NCI-H2107 treated with DMSO at 0.1 percent for 48 hours (cell line): Measurements from ENCODE around the gene LGR6.
"Not testable (repeated sequence)": the region's sequence is repeated elsewhere in the genome, so short reads cannot be mapped to it uniquely, and the experiment has no call there.

Experiments
- DNase-seq: peaks from one replicate; lab custom pipeline; 2025; ENCODE audit not compliant: unreplicated experiment; lab: John Stamatoyannopoulos, UW

LGR6 gene

DNA sequence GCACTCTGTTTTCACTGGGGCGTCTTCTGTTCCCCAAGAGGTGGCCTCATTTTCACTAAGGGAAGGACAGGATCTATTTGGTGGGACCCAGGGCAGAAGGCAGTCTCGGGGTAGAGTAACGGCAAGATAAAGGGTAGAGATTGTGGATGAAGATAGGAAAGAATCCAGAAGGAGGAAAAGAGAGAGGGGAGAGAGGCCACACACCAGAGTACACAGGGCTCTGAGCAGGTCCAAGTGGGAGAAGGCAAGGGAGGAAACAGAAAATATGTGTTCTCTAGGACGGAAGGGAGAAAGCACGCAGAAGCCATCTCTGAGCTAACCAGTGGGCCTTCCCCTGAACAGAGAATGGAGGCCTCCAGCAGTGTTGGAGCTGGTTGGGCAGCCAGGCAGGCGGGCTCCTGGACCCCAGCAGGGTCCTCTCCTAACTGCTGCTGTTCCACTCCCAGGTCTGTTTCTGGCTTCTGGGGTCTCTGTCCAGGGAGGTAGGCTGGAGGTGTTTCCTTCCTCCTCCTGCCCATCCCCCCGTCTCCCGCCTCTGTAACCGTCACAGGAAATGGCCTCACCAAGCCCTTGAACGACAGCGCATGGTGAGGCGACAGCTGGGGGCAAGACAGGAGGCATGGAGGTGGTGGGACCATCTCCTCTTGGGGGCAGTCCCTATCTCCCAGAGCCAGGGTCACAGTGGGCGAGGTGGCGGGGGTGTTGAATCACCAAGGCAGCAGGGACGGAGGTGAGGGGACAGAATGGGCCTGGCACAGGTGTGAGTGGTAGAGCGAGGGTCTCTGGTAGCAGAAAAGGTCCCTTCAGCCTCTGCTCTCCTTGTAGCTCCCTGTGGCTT, 33.8 kb upstream of the LGR6 start:
- DNase-seq = no peak

DNA sequence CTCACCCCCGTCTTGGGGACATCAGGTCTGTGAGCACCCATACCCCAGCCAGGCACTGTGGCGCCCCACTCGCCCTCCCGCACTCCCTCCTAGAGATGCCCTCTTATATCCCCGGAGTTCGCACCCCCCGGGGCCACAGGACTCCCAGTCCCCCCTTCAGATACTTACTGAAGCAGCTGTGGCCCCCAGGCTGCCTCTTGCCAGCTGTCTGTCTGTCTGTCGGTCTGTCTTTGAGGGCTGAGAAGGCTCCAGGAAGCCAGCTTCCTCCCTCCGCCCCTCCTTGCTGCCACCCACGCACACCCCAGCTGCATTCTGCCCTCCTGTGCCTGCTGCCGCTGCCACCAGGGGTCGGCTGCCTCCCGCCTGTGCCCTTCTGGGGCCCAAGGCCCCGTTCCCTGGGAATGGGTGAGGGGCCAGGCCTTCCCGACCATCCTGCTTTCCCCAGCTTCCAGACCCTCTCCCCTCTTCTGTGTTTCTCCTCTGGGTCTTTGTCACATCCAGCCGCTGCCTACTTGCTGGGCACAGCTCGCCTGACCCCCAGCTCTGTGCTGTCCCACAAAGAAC, 33.1 kb upstream of the LGR6 start, which contains the start of gene PTPN7:
Gene PTPN7 (minus strand): TSS at position 226 of the 564 bp plus-strand sequence. CDS start 1,200 bp downstream, outside the sequence.
- DNase-seq = no peak

DNA sequence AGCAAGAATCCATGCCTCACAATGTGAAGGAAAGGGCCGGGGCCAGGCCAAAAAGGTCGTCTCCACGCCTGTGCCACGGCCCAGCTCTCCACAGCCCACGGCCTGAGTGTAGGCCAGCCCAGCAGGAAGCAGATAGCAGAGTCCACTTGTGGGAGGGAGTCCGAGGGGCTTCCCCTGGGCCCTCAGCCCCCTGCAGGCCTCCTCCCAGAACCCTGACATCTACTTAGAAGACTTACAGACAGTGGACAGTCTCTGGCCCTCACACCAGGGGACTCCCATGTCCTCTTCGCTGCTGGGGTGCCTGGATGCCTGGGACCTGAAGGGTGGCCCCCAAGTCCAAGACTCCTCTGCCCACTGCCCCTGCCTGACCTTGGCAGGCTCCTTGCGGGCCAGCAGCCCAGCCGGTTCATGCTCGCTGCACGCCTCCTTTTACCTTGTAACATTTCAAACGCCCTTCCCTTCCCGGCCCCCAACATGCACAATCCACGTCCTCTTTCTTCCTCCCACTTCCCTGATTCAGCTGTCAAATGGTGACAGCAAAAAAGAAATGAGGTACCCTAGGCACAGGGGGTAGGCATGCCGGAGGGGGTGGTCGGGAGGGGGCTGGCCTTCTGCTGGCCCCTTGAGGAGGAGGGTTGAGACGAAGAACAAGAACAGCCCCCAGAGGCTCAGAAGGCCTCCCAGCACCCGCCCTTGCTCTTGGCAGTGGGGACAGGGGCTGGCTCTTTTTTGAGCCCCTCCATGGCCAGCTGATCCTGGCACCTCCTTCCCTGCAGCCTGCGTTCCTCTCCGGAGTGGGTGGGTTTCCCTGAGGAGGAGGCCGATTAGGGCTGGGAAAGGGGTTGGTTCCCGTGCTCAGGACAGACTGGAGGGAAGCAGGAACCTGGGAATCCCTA, 32.2 kb upstream of the LGR6 start:
- DNase-seq = no peak

DNA sequence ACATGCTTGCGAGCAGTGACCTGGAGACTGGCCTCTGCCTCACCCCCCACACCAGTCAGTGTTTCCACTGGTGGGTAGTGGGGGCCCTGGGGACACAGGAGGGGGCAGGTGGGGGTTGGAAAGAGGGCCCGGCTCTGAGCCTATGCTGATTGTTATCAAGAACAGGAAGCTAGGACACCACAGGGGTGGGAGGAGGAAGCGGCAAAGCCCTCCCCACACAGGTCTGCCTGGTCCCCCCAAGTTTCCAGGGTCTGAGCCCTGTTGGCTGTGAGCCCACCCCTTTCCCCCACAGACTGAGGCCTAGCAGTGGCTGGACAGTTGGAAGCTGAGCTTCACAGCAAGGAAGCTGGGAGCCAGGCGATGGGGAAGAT, 31.6 kb upstream of the LGR6 start:
- no peak for DNase-seq

DNA sequence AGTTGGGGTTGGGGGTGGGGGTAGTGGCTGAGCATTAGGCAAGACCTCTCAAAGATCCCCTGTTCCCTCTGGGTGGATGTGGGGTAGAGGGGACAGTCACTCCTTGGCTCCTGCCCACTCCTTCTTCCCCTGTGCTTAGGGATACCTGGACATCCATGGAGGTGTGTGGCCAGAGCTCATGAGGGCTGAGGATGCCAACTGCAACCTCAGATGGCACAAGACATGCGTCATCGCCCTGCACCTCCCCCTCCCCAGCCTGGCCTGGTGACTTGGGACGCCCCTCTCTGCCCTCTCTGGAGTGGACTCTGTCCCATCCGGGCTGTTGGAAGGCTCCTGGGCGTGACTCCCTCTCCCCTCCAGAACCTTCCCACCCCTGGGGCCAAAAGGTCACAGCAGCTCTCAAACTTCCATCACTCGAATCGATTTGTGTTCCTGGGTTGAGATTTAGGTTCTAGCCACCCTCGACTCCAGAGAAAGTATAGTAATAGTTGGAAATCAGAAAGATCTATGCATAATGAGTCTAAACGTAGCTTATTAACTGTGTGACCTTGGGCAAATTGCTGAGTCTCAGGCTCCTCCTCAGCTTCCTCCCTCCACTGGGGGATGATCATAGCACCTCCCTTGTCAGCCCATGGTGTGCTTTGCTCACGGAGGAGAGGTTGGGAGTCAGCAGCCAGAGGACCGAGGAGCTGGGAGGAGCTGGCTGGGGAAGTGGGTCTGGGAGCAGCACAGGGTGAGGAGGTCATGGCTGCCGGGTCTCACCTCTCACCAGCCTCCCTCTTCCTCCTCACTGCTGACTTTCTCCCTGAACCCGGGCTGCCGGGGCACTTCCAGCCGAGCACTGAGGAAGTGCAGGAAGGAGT, 30.9 kb upstream of the LGR6 start:
- no peak for DNase-seq

DNA sequence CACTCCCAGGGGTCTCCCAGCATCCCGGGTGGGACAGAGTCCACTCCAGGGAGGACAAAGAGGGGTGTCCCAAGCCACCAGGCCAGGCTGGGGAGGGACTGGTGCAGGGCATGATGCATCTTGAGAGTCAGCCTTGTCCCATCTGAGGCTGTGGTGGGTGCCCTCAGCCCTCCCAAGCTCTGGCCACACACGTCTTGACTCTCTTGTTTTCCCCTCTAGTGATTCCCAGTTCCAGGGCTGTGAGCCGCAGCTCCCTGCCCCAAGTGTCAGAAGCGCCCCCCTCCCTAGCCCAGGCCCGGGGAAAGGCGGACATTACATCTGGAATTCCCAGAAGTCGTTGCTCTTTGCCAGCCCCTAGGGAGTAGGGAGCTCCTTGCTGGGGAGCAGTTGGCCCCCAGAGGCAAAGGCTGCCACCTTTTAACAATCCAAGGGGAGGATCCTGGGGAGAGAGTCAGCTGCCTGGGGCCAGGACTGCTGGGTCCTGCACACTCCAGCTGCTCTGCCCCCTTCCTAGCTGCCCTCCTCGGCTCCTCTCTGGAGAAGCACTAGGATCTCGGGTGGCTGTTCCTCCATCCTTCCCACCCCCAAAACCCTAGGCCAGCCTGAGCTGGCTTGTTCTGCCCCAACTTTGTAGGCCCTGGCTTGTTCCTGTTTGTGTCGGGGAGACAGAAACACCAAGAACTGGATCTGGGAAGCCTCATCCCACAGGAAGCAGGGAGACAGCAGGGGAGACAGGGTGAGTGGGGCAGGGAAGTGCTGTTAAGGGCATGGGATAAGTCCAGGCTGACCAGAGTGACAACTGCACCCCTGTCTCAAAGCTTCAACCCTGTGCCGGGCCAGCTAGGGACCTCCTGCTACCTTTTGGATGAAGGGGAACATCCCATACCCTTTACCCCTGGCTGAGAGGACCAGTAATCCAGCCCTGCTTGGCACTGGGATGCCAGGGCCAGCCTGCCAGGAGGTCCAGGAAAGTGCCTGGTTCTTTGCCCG, 30.0 kb upstream of the LGR6 start:
- no peak for DNase-seq

DNA sequence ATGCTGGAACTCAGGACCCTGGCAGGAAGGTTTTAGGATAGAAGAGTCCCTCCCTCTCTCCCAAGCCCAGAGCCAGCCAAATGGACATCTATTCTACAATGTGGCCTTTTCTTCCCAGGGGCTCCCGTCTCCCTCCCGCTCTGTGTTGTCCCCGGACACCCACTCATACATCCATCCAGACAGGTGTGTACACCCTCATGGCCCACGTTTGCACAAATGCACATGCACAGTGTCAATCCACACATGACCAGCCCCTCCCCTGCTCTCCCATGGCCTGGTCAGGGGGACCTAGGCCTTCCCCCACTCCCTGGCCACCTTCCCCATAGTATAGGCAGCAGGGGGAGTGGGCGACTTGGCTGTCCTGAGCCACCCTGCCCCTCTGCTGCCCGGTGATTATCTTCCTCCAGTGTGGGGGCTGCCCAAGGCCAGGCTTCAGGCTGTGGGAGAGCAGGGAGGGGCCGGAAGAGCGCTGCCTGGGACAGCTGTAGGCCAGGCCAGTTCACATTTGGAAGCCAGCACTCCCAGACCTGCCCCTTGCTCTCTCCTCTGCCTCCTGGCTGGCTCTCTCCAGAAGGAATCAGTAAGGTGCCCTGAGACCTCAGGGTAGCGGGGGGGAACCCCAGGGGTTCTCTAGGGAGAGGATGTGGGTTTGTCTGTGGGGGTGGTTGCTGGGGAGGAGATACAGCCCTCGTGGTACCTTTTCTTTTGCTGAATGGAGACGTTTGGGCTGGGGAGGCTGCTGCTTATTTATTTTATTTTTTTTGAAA, 29.1 kb upstream of the LGR6 start:
- DNase-seq = no peak

DNA sequence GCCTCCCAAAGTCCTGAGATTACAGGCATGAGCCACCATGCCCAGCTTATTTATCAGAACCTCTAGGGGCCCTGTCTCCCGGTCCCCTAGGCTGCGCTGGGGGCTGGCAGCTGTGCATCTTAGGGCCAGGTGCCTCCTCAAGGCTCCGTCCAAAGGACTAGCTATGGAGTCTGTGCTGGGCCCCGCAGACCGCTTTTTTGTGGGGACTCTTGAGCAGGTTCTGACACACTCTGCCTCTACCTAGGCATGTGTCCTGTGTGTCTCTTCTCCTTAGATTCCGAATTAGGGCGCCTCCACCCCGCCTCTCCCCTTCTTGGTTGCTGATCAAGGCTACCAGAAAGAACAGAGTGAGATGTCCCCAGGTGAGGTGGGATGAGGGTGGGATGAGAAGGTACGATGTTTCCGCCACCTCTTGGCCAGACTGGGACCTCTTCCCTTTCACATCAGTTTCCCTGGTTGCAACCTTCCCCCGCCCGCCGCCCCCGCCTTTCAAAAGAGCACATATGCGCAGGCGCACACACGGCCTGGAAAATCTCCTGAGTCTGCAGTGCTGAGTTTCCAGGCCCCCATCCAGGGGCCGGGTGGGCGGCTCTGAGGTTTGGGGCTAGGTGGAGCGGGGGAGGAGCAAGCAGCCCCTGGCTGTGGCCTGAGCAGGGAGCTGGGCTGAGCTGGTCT, 28.2 kb upstream of the LGR6 start:
- DNase-seq = no peak

DNA sequence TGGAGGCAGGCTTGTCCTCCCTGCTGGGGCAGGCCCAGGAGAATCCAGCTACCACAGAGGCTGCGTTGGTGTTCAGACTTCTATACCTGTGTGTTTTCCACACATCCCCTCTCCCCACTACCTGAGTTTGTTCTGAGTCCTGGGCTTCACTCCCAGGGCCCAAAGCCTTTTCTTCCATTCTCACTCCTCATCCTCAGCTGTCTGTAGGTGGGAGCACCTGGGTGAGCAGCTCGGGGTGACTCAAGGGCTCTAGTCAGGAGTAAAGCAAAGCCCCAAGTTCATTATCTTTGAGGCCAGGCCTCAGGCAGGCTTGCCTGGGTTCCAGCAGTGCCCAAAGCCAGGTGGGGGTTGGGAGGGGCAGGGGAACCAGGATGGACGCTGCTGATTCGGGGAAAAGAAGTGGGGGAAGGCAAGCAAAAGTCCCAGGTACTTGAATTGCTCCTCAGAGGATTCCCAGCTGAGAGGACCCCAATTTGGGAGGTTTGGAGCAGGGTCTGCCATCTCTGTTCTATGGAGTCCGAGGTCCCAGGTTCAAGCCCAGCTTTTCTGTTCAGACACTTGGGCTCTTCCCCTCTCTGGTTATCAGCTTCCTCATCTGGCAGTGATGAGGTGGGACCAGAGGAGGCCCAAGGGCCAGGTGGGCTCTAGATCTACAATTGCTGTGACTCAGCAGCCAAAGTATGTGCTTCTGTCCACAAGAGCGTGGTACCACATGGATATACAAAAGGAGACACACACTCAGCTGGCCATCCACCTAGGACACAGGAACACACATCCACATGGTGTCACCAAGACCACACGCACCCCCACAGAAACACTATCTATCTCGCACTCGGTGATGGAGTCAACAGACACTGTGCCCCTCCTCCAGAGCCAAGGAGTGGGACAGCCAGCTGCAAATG, 27.4 kb upstream of the LGR6 start:
- DNase-seq = no peak

DNA sequence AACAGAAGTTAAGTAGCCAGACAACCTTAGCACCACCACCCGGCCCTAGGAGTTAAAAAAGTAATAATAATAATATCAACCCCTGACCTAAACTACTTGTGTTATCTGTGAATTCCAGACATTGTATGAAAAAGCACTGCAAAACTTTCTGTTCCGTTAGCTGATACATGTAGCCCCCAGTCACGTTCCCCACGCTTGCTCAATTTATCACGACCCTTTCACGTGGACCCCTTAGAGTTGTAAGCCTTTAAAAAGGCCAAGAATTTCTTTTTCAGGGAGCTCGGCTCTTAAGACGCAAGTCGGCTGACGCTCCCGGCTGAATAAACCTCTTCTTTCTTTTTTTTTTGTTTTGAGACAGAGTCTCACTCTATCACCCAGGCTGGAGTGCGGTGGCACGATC, 26.5 kb upstream of the LGR6 start:
- not testable (repeated sequence) for DNase-seq

DNA sequence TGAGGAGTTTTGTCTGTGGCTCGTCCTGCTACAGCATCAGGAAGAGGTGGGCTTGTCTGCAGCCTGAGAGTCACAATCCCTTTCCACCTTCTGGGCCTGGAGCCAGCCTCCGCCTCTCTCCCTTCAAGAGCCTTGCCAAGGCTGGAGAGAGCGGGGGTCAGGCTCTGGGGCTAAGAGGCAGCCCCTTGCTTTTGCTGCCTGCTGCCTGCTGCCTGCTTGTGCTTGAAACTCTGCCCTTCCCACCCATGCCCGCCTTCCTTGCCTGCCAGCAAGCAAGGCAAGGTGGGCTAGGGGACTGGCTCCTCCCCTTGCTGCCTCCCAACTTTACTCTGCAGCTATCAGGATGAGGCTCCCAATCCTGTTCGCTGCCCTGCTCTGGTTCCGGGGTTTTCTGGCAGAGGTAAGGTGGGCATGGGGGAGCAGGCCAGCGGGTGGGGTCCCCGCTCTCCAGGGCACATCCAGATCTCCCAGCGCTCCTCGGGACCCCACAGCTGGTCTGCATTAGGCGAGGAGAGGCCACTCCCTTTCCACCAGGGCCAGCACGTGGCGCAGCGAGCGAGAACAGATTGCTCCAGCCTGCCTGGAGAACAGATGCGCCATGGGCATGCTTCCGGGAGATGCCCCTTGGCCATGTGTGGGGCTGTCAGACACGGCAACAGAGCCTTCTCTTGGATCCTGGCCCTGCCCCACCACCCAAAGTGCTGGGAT, 25.7 kb upstream of the LGR6 start:
- DNase-seq = no peak

DNA sequence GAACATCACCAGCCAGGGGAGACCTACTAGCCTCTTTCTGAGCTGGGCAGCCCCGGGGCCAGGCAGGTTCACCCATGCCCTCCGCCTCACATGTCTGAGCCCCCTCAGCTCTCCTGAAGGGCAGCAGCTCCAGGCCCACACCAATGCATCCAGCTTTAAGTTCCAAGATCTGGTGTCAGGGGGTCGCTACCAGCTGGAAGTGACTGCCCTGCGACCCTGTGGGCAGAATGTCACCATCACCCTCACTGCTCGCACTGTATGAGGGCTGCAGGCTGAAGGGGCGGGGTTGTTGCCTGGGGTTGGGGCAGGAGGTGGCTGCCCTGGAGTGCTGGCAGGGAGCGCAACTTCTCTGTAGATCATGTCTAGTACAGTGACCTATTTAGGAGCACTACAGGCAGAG, 24.7 kb upstream of the LGR6 start:
- DNase-seq = no peak

DNA sequence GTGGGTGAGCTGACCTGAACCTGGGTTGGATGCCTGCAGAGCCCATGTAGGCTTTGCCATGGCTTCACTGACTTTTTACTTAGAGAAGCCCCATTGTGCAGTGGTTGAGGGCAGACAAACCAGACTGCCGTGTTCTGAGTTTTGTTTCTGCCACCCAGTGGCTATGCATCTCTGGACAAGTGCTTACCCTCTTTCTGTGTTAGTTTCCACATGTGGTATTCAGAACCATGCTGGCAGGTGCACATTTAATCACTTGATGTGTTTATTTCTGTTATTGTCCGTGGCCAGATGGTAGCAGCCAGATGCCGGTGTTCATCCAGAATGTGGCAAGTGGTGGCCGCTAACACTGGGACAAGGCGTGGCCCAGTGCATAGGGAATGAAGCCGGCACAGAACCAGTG, 22.9 kb upstream of the LGR6 start:
- DNase-seq = peak; percentile 90

DNA sequence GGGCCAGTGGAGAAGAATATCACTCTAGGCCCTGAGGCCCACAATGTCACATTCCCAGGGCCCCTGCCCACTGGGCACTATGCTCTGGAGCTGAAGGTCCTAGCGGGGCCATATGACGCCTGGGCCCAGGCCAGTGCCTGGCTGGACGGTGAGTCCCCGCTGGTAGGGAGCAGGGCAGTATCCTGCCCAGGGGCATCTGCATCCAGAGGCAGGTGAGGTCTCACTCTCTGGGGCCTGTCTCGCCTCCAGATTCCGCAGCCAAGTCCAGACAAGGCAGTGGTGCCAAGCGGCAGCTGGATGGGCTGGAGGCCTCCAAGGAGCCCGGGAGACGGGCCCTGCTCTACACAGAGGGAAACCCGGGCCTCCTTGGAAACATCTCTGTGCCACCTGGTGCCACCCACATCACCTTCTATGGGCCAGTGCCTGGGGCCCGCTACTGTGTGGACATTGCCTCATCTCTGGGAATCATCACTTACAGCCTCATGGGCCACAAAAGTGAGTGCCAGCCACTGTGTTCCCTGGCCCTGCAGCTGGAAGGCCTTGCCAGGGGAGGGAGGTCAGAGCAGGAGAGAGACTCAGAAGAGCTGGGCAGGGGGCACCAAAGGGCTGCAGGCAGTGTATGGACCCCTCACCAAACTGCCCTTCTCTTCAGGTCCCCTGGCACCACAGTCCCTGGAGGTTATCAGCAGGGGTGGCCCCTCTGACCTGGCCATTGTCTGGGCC, 22.1 kb upstream of the LGR6 start:
- no peak for DNase-seq

DNA sequence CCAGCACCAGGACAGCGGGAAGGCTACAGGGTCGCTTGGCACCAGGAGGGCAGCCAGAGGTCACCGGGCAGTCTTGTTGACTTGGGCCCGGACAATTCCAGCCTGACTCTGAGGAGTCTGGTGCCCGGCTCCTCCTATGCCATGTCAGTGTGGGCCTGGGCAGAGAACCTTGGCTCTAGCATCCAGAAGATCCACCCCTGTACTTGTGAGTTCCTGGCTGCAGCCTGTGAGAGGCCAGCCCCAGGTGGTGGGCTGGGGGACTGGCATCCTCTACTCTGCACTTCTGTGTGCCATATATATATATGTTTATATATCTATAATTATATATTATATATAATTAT, 21.6 kb upstream of the LGR6 start:
- no peak for DNase-seq

DNA sequence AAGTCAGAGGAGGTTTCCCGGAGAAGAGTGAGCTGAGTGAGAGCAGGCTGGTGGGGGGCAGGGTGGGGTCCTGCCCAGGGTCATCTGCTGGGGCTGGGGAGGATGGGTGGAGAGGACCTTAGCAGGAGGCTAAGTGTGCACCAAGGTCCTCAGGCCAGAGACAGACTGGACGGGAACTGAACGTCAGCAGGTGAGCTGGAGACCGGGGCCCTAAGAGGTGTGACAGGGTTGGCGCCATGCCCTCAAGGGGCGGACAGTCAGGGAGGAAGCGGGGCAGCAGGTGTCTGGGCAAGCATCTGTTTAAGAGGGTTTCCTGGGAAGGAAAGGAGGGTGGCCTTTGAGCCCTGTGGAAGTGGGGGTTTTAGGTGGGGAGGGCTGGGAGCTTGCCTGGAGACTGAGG, 19.6 kb upstream of the LGR6 start:
- no peak for DNase-seq
